ENCODE data around the gene SRRT.
"Not testable (repeated sequence)": the region's sequence is repeated elsewhere in the genome, so short reads cannot be mapped to it uniquely, and the experiment has no call there.

The SRRT gene

DNA sequence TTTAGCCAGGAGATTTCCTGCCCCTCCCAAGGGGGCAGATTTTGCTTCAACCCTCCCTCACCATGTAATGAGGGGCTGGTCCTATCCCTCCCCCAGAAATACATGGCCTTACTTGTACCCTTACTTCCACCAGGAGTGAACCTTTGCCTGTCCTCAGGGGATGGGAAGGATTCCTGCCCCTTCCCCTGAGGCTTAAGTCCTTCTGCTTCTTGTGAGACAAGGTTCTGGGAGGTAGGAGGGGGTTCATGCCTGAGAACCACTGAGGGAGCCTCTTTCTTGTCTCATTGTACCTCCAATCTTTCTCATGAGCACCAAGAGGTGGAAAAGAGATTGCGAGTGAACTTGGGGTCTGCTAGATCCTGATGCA is 54.9 kb downstream of the SRRT start:
- no peak for DNase-seq (ENCODE audit: low read depth in 4 of 4, low spot score in 1 of 4)

DNA sequence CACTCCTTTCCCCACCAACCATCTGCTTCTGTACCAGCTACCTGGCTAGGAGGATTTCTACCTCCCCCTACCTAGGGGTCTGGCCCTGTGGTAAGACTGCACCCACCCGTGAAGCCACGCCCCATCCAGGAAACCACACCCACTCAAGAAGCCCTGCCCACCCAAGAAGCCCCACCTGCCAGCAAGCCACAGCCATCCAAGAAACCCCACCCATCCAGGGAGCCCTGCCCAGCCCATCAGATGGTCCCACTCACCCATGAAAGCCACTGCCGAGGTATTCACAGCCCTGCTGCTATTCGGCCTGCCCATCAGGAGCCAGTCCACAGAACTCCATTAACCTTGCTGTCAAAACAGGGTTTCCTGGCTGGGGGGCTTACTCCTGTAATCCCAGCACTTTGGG is 58.8 kb downstream of the SRRT start:
- no peak for DNase-seq (ENCODE audit: low read depth in 4 of 4, low spot score in 1 of 4)

DNA sequence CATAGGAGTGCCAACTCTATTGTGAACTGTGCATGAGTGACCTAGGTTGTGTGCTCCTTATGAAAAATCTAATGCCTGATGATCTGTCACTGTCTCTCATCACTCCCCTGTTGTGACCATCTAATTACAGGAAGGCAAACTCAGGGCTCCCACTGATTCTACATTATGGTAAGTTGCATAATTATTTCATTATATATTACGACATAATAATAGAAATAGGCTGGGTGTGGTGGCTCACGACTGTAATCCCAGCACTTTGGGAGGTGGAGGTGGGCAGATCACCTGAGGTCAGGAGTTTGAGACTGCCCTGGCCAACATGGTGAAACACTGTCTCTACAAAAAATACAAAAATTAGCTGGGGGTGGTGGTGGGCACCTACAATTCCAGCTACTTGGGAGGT is 60.5 kb downstream of the SRRT start:
- not testable (repeated sequence) for DNase-seq (ENCODE audit: low read depth in 4 of 4, low spot score in 1 of 4)

DNA sequence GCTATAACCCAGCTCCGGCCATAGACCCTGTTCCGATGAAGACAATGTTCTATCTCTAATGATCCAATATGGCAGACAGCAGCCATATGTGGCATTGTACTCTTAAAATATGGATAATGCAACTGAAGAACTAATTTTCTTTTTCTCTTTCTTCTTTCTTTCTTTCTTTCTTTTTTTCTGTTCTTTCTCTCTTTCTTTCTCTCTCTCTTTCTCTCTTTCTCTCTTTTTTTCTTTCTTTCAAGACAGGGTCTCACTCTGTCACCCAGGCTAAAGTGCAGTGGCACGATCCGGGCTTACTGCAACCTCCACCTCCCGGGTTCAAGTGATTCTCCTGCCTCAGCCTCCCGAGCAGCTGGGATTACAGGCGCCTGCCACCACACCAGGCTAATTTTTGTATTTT is 61.3 kb downstream of the SRRT start:
- DNase-seq (ENCODE audit: low read depth in 4 of 4, low spot score in 1 of 4) = not testable (repeated sequence)
